PC-9 (cell line): ENCODE results near the gene SPEN. TPM values are rescaled to one million over a fixed set of nuclear protein-coding genes. Genes with fewer than 3 reads are reported as not detected.
"Not testable (repeated sequence)": the region's sequence is repeated elsewhere in the genome, so short reads cannot be mapped to it uniquely, and the experiment has no call there.

Experiments used
- BruUV-seq: library from RNA; stranded (reverse); fragments of 400-500 nt; replicated peaks from 2 replicates; lab custom pipeline; 2021; lab: Mats Ljungman, UMichigan
- CTCF ChIA-PET: fragments of 300-600 bp; sonication (Branson Sonifier 250); formaldehyde crosslinking; loops from one replicate; lab custom pipeline; 2022; ENCODE audit warnings: antibody characterized with exemption; lab: Charles Lee
- POLR2A ChIA-PET: fragments of 300-600 bp; sonication (Branson Sonifier 250); formaldehyde crosslinking; loops from one replicate; lab custom pipeline; 2022; ENCODE audit warnings: antibody characterized with exemption; ENCODE audit not compliant: unreplicated experiment; lab: Charles Lee
- DNase-seq, 2 experiments: peaks; one replicate each; pipeline versions ENCODE4 v3.0.0 to v3.0.0-alpha.2; 2015 to 2022; ENCODE audit warnings: mixed read lengths in 1 of 2
- H2AFZ ChIP-seq: fragments of 200-600 bp; sonication (generic); 2 replicates; pipeline ENCODE4 v1.8.1; 2017; ENCODE audit warnings: antibody characterized with exemption
- H3F3A ChIP-seq: fragments of 200-600 bp; sonication (generic); 2 replicates; pipeline ENCODE4 v1.8.1; 2017; ENCODE audit warnings: antibody characterized with exemption, mild to moderate bottlenecking, low read depth; ENCODE audit not compliant: insufficient read depth
- H3K27ac ChIP-seq: fragments of 200-600 bp; sonication (generic); 2 replicates; pipeline ENCODE4 v1.6.1; 2016; ENCODE audit warnings: mixed run types
- H3K27me3 ChIP-seq: fragments of 200-600 bp; sonication (generic); 2 replicates; pipeline ENCODE4 v1.6.1; 2016; ENCODE audit warnings: low read depth, mixed run types; ENCODE audit not compliant: insufficient read depth
- H3K36me3 ChIP-seq: fragments of 200-600 bp; sonication (generic); 2 replicates; pipeline ENCODE4 v1.6.1; 2016; ENCODE audit warnings: low read depth, mixed run types
- H3K4me1 ChIP-seq: fragments of 200-600 bp; sonication (generic); replicated peaks from 2 replicates; pipeline ENCODE4 v1.6.1; 2016; ENCODE audit warnings: mixed run types; ENCODE audit not compliant: insufficient read depth
- H3K4me2 ChIP-seq: fragments of 200-600 bp; sonication (generic); 2 replicates; pipeline ENCODE4 v1.6.1; 2017; ENCODE audit warnings: mixed run types
- H3K4me3 ChIP-seq: fragments of 200-600 bp; sonication (generic); 2 replicates; pipeline ENCODE4 v1.6.1; 2016; ENCODE audit warnings: mixed run types
- H3K79me2 ChIP-seq: fragments of 200-600 bp; sonication (generic); 2 replicates; pipeline ENCODE4 v1.6.1; 2017; ENCODE audit warnings: low read depth, mixed run types
- H3K9me2 ChIP-seq: fragments of 200-600 bp; sonication (generic); 2 replicates; pipeline ENCODE4 v1.8.1; 2017; ENCODE audit warnings: mild to moderate bottlenecking; ENCODE audit not compliant: insufficient read depth
- H3K9me3 ChIP-seq: fragments of 200-600 bp; sonication (generic); 2 replicates; pipeline ENCODE4 v1.8.1; 2016; ENCODE audit warnings: low read depth; ENCODE audit not compliant: insufficient read depth
- H4K20me1 ChIP-seq: fragments of 200-600 bp; sonication (generic); 2 replicates; pipeline ENCODE4 v1.8.1; 2017; ENCODE audit not compliant: insufficient read depth
- CTCF ChIP-seq: fragments of 200-600 bp; sonication (generic); conservative IDR thresholded peaks from 2 replicates; pipeline ENCODE4 v1.6.1; 2017; ENCODE audit warnings: mixed run types, antibody characterized with exemption, mild to moderate bottlenecking, moderate library complexity
- EZH2 ChIP-seq: fragments of 200-600 bp; sonication (generic); IDR thresholded peaks from 2 replicates; pipeline ENCODE4 v1.8.0; 2017; ENCODE audit warnings: antibody characterized with exemption, low read depth
- intact Hi-C: fragments of 100-400 bp; cut with micrococcal nuclease; formaldehyde crosslinking; loops from one replicate; pipeline ENCODE4 v1.10.0; 2022; ENCODE audit not compliant: unreplicated experiment
- total RNA-seq: library from RNA; stranded (reverse); gene quantifications from 2 replicates; pipeline ENCODE4 v1.2.3, GENCODE V29; 2021

The SPEN gene
- total RNA-seq, 1 experiment from 2014 or later: 46.8 TPM

GRCh38 chr1:15923241-15923640, 75.7 kb downstream of the SPEN start:
- H3K27ac ChIP-seq: no peak overlapping the region
- peaks cover 12% of the 10 kb centered on the region for H3K4me1 ChIP-seq
- H3K9me2 ChIP-seq: no peaks in the 10 kb centered on the region
- peaks cover 14% of the 10 kb centered on the region; the same call in 1 of the 2 replicates for H3K36me3 ChIP-seq
- intact Hi-C loops: no loop called here
- H3K4me2 ChIP-seq: no peak overlapping the region
- POLR2A ChIA-PET: no interaction called here
- H4K20me1 ChIP-seq: no peaks in the 10 kb centered on the region
- H3K9me3 ChIP-seq: no peaks in the 10 kb centered on the region
- H2AFZ ChIP-seq: no peak overlapping the region
- DNase-seq: peak; percentile 37 to 45
- H3F3A ChIP-seq: peaks cover 22% of the 10 kb centered on the region; the same call in 1 of the 2 replicates
- BruUV-seq: no TSS peak
- H3K79me2 ChIP-seq: peaks cover 26% of the 10 kb centered on the region
- TF ChIP-seq EZH2: no peak
- CTCF ChIA-PET: no interaction called here
- no peak overlapping the region for H3K4me3 ChIP-seq
- no peaks in the 10 kb centered on the region for H3K27me3 ChIP-seq

- H2AFZ ChIP-seq, H4K20me1 ChIP-seq, intact Hi-C loops, H3K4me3 ChIP-seq, H3K4me2 ChIP-seq, BruUV-seq, H3K27me3 ChIP-seq, H3K27ac ChIP-seq, H3K9me2 ChIP-seq, H3K4me1 ChIP-seq, H3K79me2 ChIP-seq, DNase-seq, POLR2A ChIA-PET, H3K9me3 ChIP-seq: not testable (repeated sequence)
- H3F3A ChIP-seq: peaks cover 12% of the 10 kb centered on the region; the same call in 1 of the 2 replicates
- CTCF ChIA-PET: interaction anchor here (0.6 kb wide), 2 partner anchors 51 to 95 kb away, joined by 9 to 15 read pairs; no protein-coding TSS in a partner anchor
- peaks cover 19% of the 10 kb centered on the region; the same call in 1 of the 2 replicates for H3K36me3 ChIP-seq
Observed at GRCh38 chr1:15926448-15926847, 78.9 kb downstream of the SPEN start.

- H3K4me1 ChIP-seq: no peaks in the 10 kb centered on the region
- H3K4me3 ChIP-seq: no peak overlapping the region
- no peak overlapping the region for H3K4me2 ChIP-seq
- peaks cover 19% of the 10 kb centered on the region; the same call in 1 of the 2 replicates for H3K36me3 ChIP-seq
- POLR2A ChIA-PET: no interaction called here
- no peak overlapping the region for H2AFZ ChIP-seq
- TF ChIP-seq CTCF: no peak
- TF ChIP-seq EZH2: no peak
- H3K27me3 ChIP-seq: no peaks in the 10 kb centered on the region
- peaks cover 6% of the 10 kb centered on the region; the same call in 1 of the 2 replicates for H3F3A ChIP-seq
- H3K9me3 ChIP-seq: no peaks in the 10 kb centered on the region
- no peak for DNase-seq
- H3K79me2 ChIP-seq: 0 out of 2 replicates have a peak, but pooled peaks cover 4% of the 10 kb centered on the region
- intact Hi-C loops: no loop called here
- no TSS peak for BruUV-seq
- H3K9me2 ChIP-seq: no peaks in the 10 kb centered on the region
- H3K27ac ChIP-seq: no peak overlapping the region
- no peaks in the 10 kb centered on the region for H4K20me1 ChIP-seq
- CTCF ChIA-PET: no interaction called here
Observed at GRCh38 chr1:15928971-15929965, 81.8 kb downstream of the SPEN start.

GRCh38 chr1:15931401-15931800, 83.9 kb downstream of the SPEN start:
- CTCF ChIA-PET: no interaction called here

More at GRCh38 chr1:15931401-15931800, 83.9 kb downstream of the SPEN start:
- Histone ChIP-seq H3K9me3 (no peaks in the 10 kb centered on the region), H2AFZ (no peak overlapping the region), H3K27ac (no peak overlapping the region), H3K27me3 (no peaks in the 10 kb centered on the region), H3K4me1 (no peaks in the 10 kb centered on the region), H3K4me3 (no peak overlapping the region), H3K79me2 (no peaks in the 10 kb centered on the region), H3F3A (no peaks in the 10 kb centered on the region; the same call in 1 of the 2 replicates), H3K9me2 (no peaks in the 10 kb centered on the region), H3K36me3 (peaks cover 15% of the 10 kb centered on the region; the same call in 1 of the 2 replicates), H3K4me2 (no peak overlapping the region), H4K20me1 (no peaks in the 10 kb centered on the region)
- no peak for DNase-seq
- BruUV-seq: no TSS peak
- intact Hi-C loops: no loop called here
- TF ChIP-seq CTCF: no peak
- POLR2A ChIA-PET: no interaction called here
